ENCODE measurements around the gene MAGEB1. TPM values are rescaled to one million over a fixed set of nuclear protein-coding genes. Genes with fewer than 3 reads are reported as not detected.

MAGEB1 gene
- total RNA-seq, 1 donor from 2014 or later: not detected

- ATAC-seq (no peak), DNase-seq (ENCODE audit: low spot score) (no peak)
Observed at GRCh38 chrX:30283456-30284200, 36.7 kb downstream of the MAGEB1 start.

GRCh38 chrX:30296408-30297254 lies 49.7 kb downstream of the MAGEB1 start:
- no peak for ATAC-seq

GRCh38 chrX:30301208-30301607 lies 54.3 kb downstream of the MAGEB1 start:
- no peak for ATAC-seq
- no peak for DNase-seq (ENCODE audit: low spot score)

More at GRCh38 chrX:30296408-30297254, 49.7 kb downstream of the MAGEB1 start:
- no peak for DNase-seq (ENCODE audit: low spot score)

Other genes starting within 250 kb of the MAGEB1 start
- gene MAGEB2, start 31.6 kb upstream of the MAGEB1 start, total RNA-seq: 0.15 TPM
- not detected for gene MAGEB3, start 16.5 kb upstream of the MAGEB1 start, total RNA-seq
- gene MAGEB4, start 5.1 kb upstream of the MAGEB1 start, total RNA-seq: not detected
- not detected for gene NR0B1, start 62.2 kb downstream of the MAGEB1 start, total RNA-seq

Measured in left lobe of liver (tissue), 2 donors.